GM19238 (cell line): Measurements from ENCODE around the gene POTEB2.
"Not testable (repeated sequence)": the region's sequence is repeated elsewhere in the genome, so short reads cannot be mapped to it uniquely, and the experiment has no call there.

Experiments
- DNase-seq: peaks from one replicate; pipeline ENCODE4 v3.0.0; 2011; ENCODE audit warnings: low spot score; ENCODE audit not compliant: insufficient read length

POTEB2 gene

GRCh38 chr15:20866214-20866613, at the start of gene POTEB2:
POTEB2 (minus strand) TSS chr15:20866314; CDS start chr15:20866281, 33 bp downstream.
- DNase-seq: not testable (repeated sequence)

- not testable (repeated sequence) for DNase-seq
Observed at GRCh38 chr15:20879916-20880315, 13.8 kb upstream of the POTEB2 start.

GRCh38 chr15:20878464-20878863, 12.3 kb upstream of the POTEB2 start:
- DNase-seq: not testable (repeated sequence)

- not testable (repeated sequence) for DNase-seq
Observed at GRCh38 chr15:20877819-20878218, 11.7 kb upstream of the POTEB2 start.
